ENCODE results near the gene SCGB1A1. TPM values are rescaled to one million over a fixed set of nuclear protein-coding genes. Genes with fewer than 3 reads are reported as not detected.
"Not testable (repeated sequence)": the region's sequence is repeated elsewhere in the genome, so short reads cannot be mapped to it uniquely, and the experiment has no call there.

Gene SCGB1A1
- total RNA-seq, 1 experiment from 2014 or later, result not detected

GRCh38 chr11:62445314-62445740 is 26.5 kb downstream of the SCGB1A1 start:
- H3K9me3 Mint-ChIP-seq (ENCODE audit: low read depth, unreplicated experiment), result no peaks in the 10 kb centered on the region
- CTCF ChIA-PET, result interaction anchor here (0.8 to 1.5 kb wide), 2 partner anchors 12 to 97 kb away, joined by 3 to 5 read pairs; no protein-coding TSS in a partner anchor
- no TSS peak for BruUV-seq (replicated peaks)

GRCh38 chr11:62446091-62446490 is 27.3 kb downstream of the SCGB1A1 start:
- Mint-ChIP-seq H3K4me1 (ENCODE audit: low read depth, unreplicated experiment) (peaks cover 7% of the 10 kb centered on the region), H3K9me3 (ENCODE audit: low read depth, unreplicated experiment) (no peaks in the 10 kb centered on the region), H3K27ac (ENCODE audit: unreplicated experiment) (no peak overlapping the region), H3K27me3 (ENCODE audit: unreplicated experiment) (peaks cover 9% of the 10 kb centered on the region), H3K36me3 (ENCODE audit: insufficient read depth, unreplicated experiment) (no peaks in the 10 kb centered on the region), H3K4me3 (ENCODE audit: low read depth, unreplicated experiment) (no peak overlapping the region)
- no peak for TF ChIP-seq CTCF (IDR thresholded peaks at IDR 0.05; ENCODE audit: unreplicated experiment)
- intact Hi-C loops (cut with micrococcal nuclease; ENCODE audit: unreplicated experiment), result no loop called here
- BruUV-seq (replicated peaks), result no TSS peak
- CTCF ChIA-PET, result no interaction called here
- DNase-seq, result no peak

More at GRCh38 chr11:62445314-62445740, 26.5 kb downstream of the SCGB1A1 start:
- Mint-ChIP-seq H3K4me1 (ENCODE audit: low read depth, unreplicated experiment) (peaks cover 7% of the 10 kb centered on the region), H3K4me3 (ENCODE audit: low read depth, unreplicated experiment) (no peak overlapping the region), H3K27ac (ENCODE audit: unreplicated experiment) (no peak overlapping the region), H3K27me3 (ENCODE audit: unreplicated experiment) (peaks cover 9% of the 10 kb centered on the region), H3K36me3 (ENCODE audit: insufficient read depth, unreplicated experiment) (no peaks in the 10 kb centered on the region)
- DNase-seq, result no peak
- intact Hi-C loops (cut with micrococcal nuclease; ENCODE audit: unreplicated experiment), result no loop called here
- no peak for TF ChIP-seq CTCF (IDR thresholded peaks at IDR 0.05; ENCODE audit: unreplicated experiment)

GRCh38 chr11:62449451-62449851 is 30.6 kb downstream of the SCGB1A1 start:
- no TSS peak for BruUV-seq (replicated peaks)
- CTCF ChIA-PET, result interaction anchor here (0.8 to 1.4 kb wide), 5 partner anchors 19 to 94 kb away, joined by 3 to 4 read pairs (median 3); no protein-coding TSS in a partner anchor
- Mint-ChIP-seq H3K27ac (ENCODE audit: unreplicated experiment) (no peak overlapping the region), H3K27me3 (ENCODE audit: unreplicated experiment) (peaks cover 9% of the 10 kb centered on the region), H3K4me1 (ENCODE audit: low read depth, unreplicated experiment) (no peaks in the 10 kb centered on the region), H3K9me3 (ENCODE audit: low read depth, unreplicated experiment) (no peaks in the 10 kb centered on the region), H3K36me3 (ENCODE audit: insufficient read depth, unreplicated experiment) (no peaks in the 10 kb centered on the region), H3K4me3 (ENCODE audit: low read depth, unreplicated experiment) (no peak overlapping the region)
- TF ChIP-seq CTCF (IDR thresholded peaks at IDR 0.05; ENCODE audit: unreplicated experiment), result no peak
- intact Hi-C loops (cut with micrococcal nuclease; ENCODE audit: unreplicated experiment), result no loop called here
- DNase-seq, result peak; percentile 48

- CTCF ChIA-PET, result interaction anchor here (1.0 to 1.4 kb wide), 4 partner anchors 19 to 93 kb away, joined by 3 to 4 read pairs (median 3); no protein-coding TSS in a partner anchor
- BruUV-seq (replicated peaks); intact Hi-C loops (cut with micrococcal nuclease; ENCODE audit: unreplicated experiment); DNase-seq; H3K36me3 Mint-ChIP-seq (ENCODE audit: insufficient read depth, unreplicated experiment); H3K4me1 Mint-ChIP-seq (ENCODE audit: low read depth, unreplicated experiment); H3K4me3 Mint-ChIP-seq (ENCODE audit: low read depth, unreplicated experiment); H3K27ac Mint-ChIP-seq (ENCODE audit: unreplicated experiment); H3K9me3 Mint-ChIP-seq (ENCODE audit: low read depth, unreplicated experiment); H3K27me3 Mint-ChIP-seq (ENCODE audit: unreplicated experiment): not testable (repeated sequence)
Measured at GRCh38 chr11:62449912-62450311, 31.1 kb downstream of the SCGB1A1 start.

- Mint-ChIP-seq H3K9me3 (ENCODE audit: low read depth, unreplicated experiment) (no peaks in the 10 kb centered on the region), H3K36me3 (ENCODE audit: insufficient read depth, unreplicated experiment) (no peaks in the 10 kb centered on the region), H3K4me1 (ENCODE audit: low read depth, unreplicated experiment) (no peaks in the 10 kb centered on the region), H3K4me3 (ENCODE audit: low read depth, unreplicated experiment) (no peak overlapping the region), H3K27ac (ENCODE audit: unreplicated experiment) (no peak overlapping the region), H3K27me3 (ENCODE audit: unreplicated experiment) (peaks cover 9% of the 10 kb centered on the region)
- BruUV-seq (replicated peaks), result no TSS peak
- intact Hi-C loops (cut with micrococcal nuclease; ENCODE audit: unreplicated experiment), result no loop called here
- CTCF ChIA-PET, result interaction anchor here (1.0 kb wide), 1 partner anchor 18 kb away, joined by 3 read pairs; no protein-coding TSS in a partner anchor
- no peak for TF ChIP-seq CTCF (IDR thresholded peaks at IDR 0.05; ENCODE audit: unreplicated experiment)
- DNase-seq, result no peak
Measured at GRCh38 chr11:62450543-62451240, 31.9 kb downstream of the SCGB1A1 start.

All from Calu3 (cell line).